GM12878 (cell line): ENCODE data around the gene ITPRIP. TPM values are rescaled to one million over a fixed set of nuclear protein-coding genes. Genes with fewer than 3 reads are reported as not detected.
A peak's percentile ranks its signal among the peaks of the same experiment; 100 is the strongest.

ENCODE experiments used
- ATAC-seq: fragments of 200-7000 bp; cut with Tn5 transposase; 3 replicates; pipeline ENCODE4 v1.9.1; 2020; ENCODE audit warnings: mild to moderate bottlenecking, moderate library complexity
- BruUV-seq: library from RNA; stranded (reverse); fragments of 400-500 nt; replicated peaks from 2 replicates; lab custom pipeline; 2021; lab: Mats Ljungman, UMichigan
- CTCF ChIA-PET: fragments of 300-600 bp; sonication (Branson Sonifier 250); formaldehyde crosslinking; extraction: SDS; loops from one replicate; lab custom pipeline; 2021; ENCODE audit warnings: inconsistent platforms; lab: Yijun Ruan, JAX
- POLR2A ChIA-PET: fragments of 350-600 bp; formaldehyde crosslinking; extraction: SDS; loops from one replicate; lab custom pipeline; 2021; ENCODE audit warnings: inconsistent platforms; lab: Charles Lee
- RAD21 ChIA-PET: fragments of 300-600 bp; sonication (Branson Sonifier 250); formaldehyde crosslinking; loops from one replicate; lab custom pipeline; 2023; ENCODE audit warnings: antibody characterized with exemption; ENCODE audit not compliant: unreplicated experiment; lab: Charles Lee
- SMC1A ChIA-PET: fragments of 300-600 bp; sonication (Branson Sonifier 250); formaldehyde crosslinking; loops from one replicate; lab custom pipeline; 2023; ENCODE audit not compliant: unreplicated experiment, uncharacterized antibody; lab: Charles Lee
- DNase-seq: peaks from one replicate; pipeline ENCODE4 v3.0.0-alpha.2; 2011; ENCODE audit warnings: low read depth, low spot score
- FAIRE-seq: peaks from 3 replicates; lab custom pipeline; 2011; peaks lifted over from hg19 to GRCh38; lab: Jason Lieb, UNC
- H2AFZ ChIP-seq: 2 replicates; pipeline ENCODE4 v1.6.0; 2011; ENCODE audit warnings: low read depth, low read length, control low read depth; ENCODE audit not compliant: control insufficient read depth
- H3K27ac ChIP-seq: 2 replicates; pipeline ENCODE4 v1.5.1; 2011; ENCODE audit warnings: control low read depth; ENCODE audit not compliant: control insufficient read depth, insufficient read depth
- H3K27me3 ChIP-seq, 2 experiments: replicated peaks in 1 of 2; 2 replicates each; pipeline versions ENCODE4 v1.6.0 to v1.6.1; 2011; ENCODE audit warnings: low read length in 1 of 2; ENCODE audit not compliant: control insufficient read depth in 2 of 2, insufficient read depth in 2 of 2
- H3K36me3 ChIP-seq, 2 experiments: 2 replicates each; pipeline ENCODE4 v1.5.1; 2011; ENCODE audit warnings: low read length in 1 of 2; ENCODE audit not compliant: control insufficient read depth in 2 of 2, insufficient read depth in 2 of 2
- H3K4me1 ChIP-seq: 2 replicates; pipeline ENCODE4 v1.6.1; 2011; ENCODE audit warnings: mild to moderate bottlenecking, low read length, moderate library complexity, mixed read lengths; ENCODE audit not compliant: control insufficient read depth, insufficient read depth
- H3K4me2 ChIP-seq: 2 replicates; pipeline ENCODE4 v1.6.0; 2011; ENCODE audit warnings: control low read depth; ENCODE audit not compliant: control insufficient read depth, insufficient read depth
- H3K4me3 ChIP-seq: fragments of 200-600 bp; sonication (generic); 2 replicates; pipeline ENCODE4 v1.5.1; 2016
- H3K79me2 ChIP-seq: 2 replicates; pipeline ENCODE4 v1.6.0; 2011; ENCODE audit warnings: low read length; ENCODE audit not compliant: control insufficient read depth, insufficient read depth
- H3K9ac ChIP-seq: 2 replicates; pipeline ENCODE4 v1.8.0; 2011; ENCODE audit warnings: low read length, control low read depth, mixed read lengths; ENCODE audit not compliant: control insufficient read depth, insufficient read depth
- H3K9me3 ChIP-seq: replicated peaks from 3 replicates; pipeline ENCODE4 v1.5.1; 2011; ENCODE audit warnings: mild to moderate bottlenecking, low read length; ENCODE audit not compliant: control insufficient read depth, insufficient read depth
- H4K20me1 ChIP-seq: 2 replicates; pipeline ENCODE4 v1.6.0; 2011; ENCODE audit not compliant: control insufficient read depth, insufficient read depth
- NFYB ChIP-seq: IDR thresholded peaks from 2 replicates; pipeline ENCODE4 v1.6.1; 2011; ENCODE audit warnings: low read depth, mild to moderate bottlenecking, low read length, improper control_type of control experiment, moderate library complexity; ENCODE audit not compliant: insufficient read depth
- POLR2AphosphoS5 ChIP-seq: IDR thresholded peaks from 2 replicates; pipeline ENCODE4 v1.6.1; 2011; ENCODE audit warnings: mild to moderate bottlenecking, low read length, inconsistent platforms
- RAD51 ChIP-seq: fragments of 450-650 bp; IDR thresholded peaks from 2 replicates; pipeline ENCODE4 v1.6.1; 2016; ENCODE audit warnings: moderate library complexity, mild to moderate bottlenecking, inconsistent platforms
- SPI1 ChIP-seq: IDR thresholded peaks from 2 replicates; pipeline ENCODE4 v1.6.1; 2011; ENCODE audit warnings: low read depth, mild to moderate bottlenecking, low read length, moderate library complexity, borderline replicate concordance; ENCODE audit not compliant: insufficient read depth
- USF1 ChIP-seq: IDR thresholded peaks from 2 replicates; pipeline ENCODE4 v1.6.1; 2011; ENCODE audit warnings: borderline replicate concordance, low read depth, mild to moderate bottlenecking, moderate library complexity, mixed read lengths, low read length; ENCODE audit not compliant: insufficient read depth; ENCODE audit errors: extremely low read length
- USF2 ChIP-seq: IDR thresholded peaks from 2 replicates; pipeline ENCODE4 v1.6.1; 2011; ENCODE audit warnings: low read depth, low read length, improper control_type of control experiment, borderline replicate concordance
- ZNF687 ChIP-seq: fragments of 450-650 bp; IDR thresholded peaks from 2 replicates; pipeline ENCODE4 v1.6.1; 2017; ENCODE audit warnings: mild to moderate bottlenecking, moderate library complexity
- WGBS: methylation state at CpG from one replicate; pipeline ENCODE4 v1.1.6; 2016; ENCODE audit warnings: low lambda C conversion rate; ENCODE audit not compliant: insufficient replicate concordance, insufficient coverage; ENCODE audit errors: missing lambda C conversion rate; 5-methylcytosine and 5-hydroxymethylcytosine counted together
- in situ Hi-C: fragments of 300-500 bp; cut with MboI; formaldehyde crosslinking; loops from 9 replicates; pipeline ENCODE4 v1.14.3; 2018; ENCODE audit warnings: mixed read lengths
- intact Hi-C: fragments of 100-400 bp; cut with micrococcal nuclease; formaldehyde crosslinking; loops from one replicate; pipeline ENCODE4 v1.14.2; 2022; ENCODE audit not compliant: unreplicated experiment
- polyA plus RNA-seq, 11 experiments: library from polyadenylated mRNA; depleted of rRNA in 4 of 11; unstranded in 6 of 11; stranded (reverse) in 5 of 11; fragments of >200 nt; fragmentation: Nextera tagmentation in 4 of 11; fragmentation: Illumina TruSeq in 1 of 11; extraction: Ambion mirVana in 4 of 11; extraction: Trizol in 1 of 11; gene quantifications; 1 replicate in 1 of 11; 2 replicates in 10 of 11; pipeline versions ENCODE4 v1.2.1 to v1.2.3, GENCODE V29; 2011 to 2016; ENCODE audit warnings: inconsistent platforms in 2 of 11, missing spikeins in 2 of 11, low read depth in 1 of 11
- total RNA-seq, 4 experiments: library from RNA; depleted of rRNA in 3 of 4; stranded (reverse); fragments of >200 nt in 3 of 4; fragmentation: Illumina TruSeq in 1 of 4; extraction: Trizol in 1 of 4; gene quantifications; 2 replicates each; pipeline versions ENCODE4 v1.2.1 to v1.2.3, GENCODE V29; 2013 to 2021

The ITPRIP gene
- total and polyA plus RNA-seq, 10 of the 15 experiments (the other 5 are each of a cell fraction or from before 2014, with no cell fraction given), result 0.82 to 10.4 (median 5.9) TPM

GRCh38 chr10:104387130-104387888 lies 49.0 kb upstream of the ITPRIP start:
- H3K9ac ChIP-seq, result no peak overlapping the region
- BruUV-seq, result no TSS peak
- no peaks in the 10 kb centered on the region for H3K4me1 ChIP-seq
- POLR2A ChIA-PET, result no interaction called here
- no peaks in the 10 kb centered on the region; the same call in 2 of the 3 replicates for H3K9me3 ChIP-seq
- no peaks in the 10 kb centered on the region for H3K79me2 ChIP-seq
- no peaks in the 10 kb centered on the region for H3K36me3 ChIP-seq
- SMC1A ChIA-PET, result no interaction called here
- RAD21 ChIA-PET, result no interaction called here
- H3K4me3 ChIP-seq, result no peak overlapping the region
- H3K4me2 ChIP-seq, result no peak overlapping the region
- no peaks in the 10 kb centered on the region; the same call in 1 of the 2 replicates for H4K20me1 ChIP-seq
- peak; percentile 73 for TF ChIP-seq RAD51
- TF ChIP-seq USF2, result peak; percentile 43; the same call in 1 of the 2 replicates
- no peak for TF ChIP-seq SPI1
- 0 out of 2 replicates have a peak, but pooled peaks have one; percentile 20 for TF ChIP-seq NFYB
- TF ChIP-seq POLR2AphosphoS5, result no peak
- TF ChIP-seq USF1, result peak; percentile 70
- TF ChIP-seq ZNF687, result no peak
- TF ChIP-seq, all 136 proteins: peak for 4
- 0% methylated on average over 6 of the region's 6 CpGs for WGBS
- FAIRE-seq, result peak; percentile 52
- peak; percentile 73 for ATAC-seq
- DNase-seq, result no peak
- Histone ChIP-seq H2AFZ (no peak overlapping the region), H3K27me3 (peaks cover 1 to 3% of the 10 kb centered on the region in 2 experiments; a peak in 1 of 4 replicates), H3K27ac (no peak overlapping the region)
- intact Hi-C loops, result no loop called here
- CTCF ChIA-PET, result interaction anchor here (1.0 kb wide), 1 partner anchor 95 kb away, joined by 3 read pairs; no protein-coding TSS in a partner anchor
- in situ Hi-C loops, result no loop called here
